AG09309 (cell line): ENCODE measurements around the gene MBLAC1.

Experiments
- DNase-seq: peaks from one replicate; pipeline ENCODE4 v3.0.0-alpha.2; 2010; ENCODE audit warnings: low read depth
- H3K4me3 ChIP-seq: 2 replicates; pipeline ENCODE4 v1.5.1; 2011; ENCODE audit warnings: mild to moderate bottlenecking, low read depth, low read length, moderate library complexity; ENCODE audit not compliant: control insufficient read depth
- CTCF ChIP-seq: IDR thresholded peaks from 2 replicates; pipeline ENCODE4 v1.5.1; 2011; ENCODE audit warnings: mild to moderate bottlenecking, low read depth, low read length, inconsistent platforms; ENCODE audit not compliant: insufficient read depth, control insufficient read depth; ENCODE audit errors: missing control alignments

MBLAC1 gene

GRCh38 chr7:100085515-100085914 lies 41.3 kb upstream of the MBLAC1 start:
- no peak for DNase-seq

GRCh38 chr7:100087055-100087750 lies 39.6 kb upstream of the MBLAC1 start:
- no peak overlapping the region for H3K4me3 ChIP-seq
- TF ChIP-seq CTCF, result no peak
- peak; percentile 92 for DNase-seq

More at GRCh38 chr7:100085515-100085914, 41.3 kb upstream of the MBLAC1 start:
- TF ChIP-seq CTCF, result no peak
- H3K4me3 ChIP-seq, result no peak overlapping the region

- H3K4me3 ChIP-seq, result peak overlapping the region; percentile 80
- no peak for TF ChIP-seq CTCF
- no peak for DNase-seq
Observed at GRCh38 chr7:100088095-100088620, 38.6 kb upstream of the MBLAC1 start.

GRCh38 chr7:100088621-100089457 lies 37.9 kb upstream of the MBLAC1 start, which contains the start of gene COPS6:
Gene COPS6 (plus strand): TSS chr7:100088969. CDS start chr7:100088991, 22 bp downstream.
- DNase-seq, result no peak
- no peak for TF ChIP-seq CTCF
- H3K4me3 ChIP-seq, result peak within 1 kb of the TSS; percentile 80

- DNase-seq, result no peak
- TF ChIP-seq CTCF, result no peak
- peak overlapping the region; percentile 80 for H3K4me3 ChIP-seq
Observed at GRCh38 chr7:100089458-100090196, 37.1 kb upstream of the MBLAC1 start.

- TF ChIP-seq CTCF, result no peak
- no peak overlapping the region for H3K4me3 ChIP-seq
- no peak for DNase-seq
Observed at GRCh38 chr7:100090527-100091410, 36.0 kb upstream of the MBLAC1 start.
